Left kidney (tissue), 2 donors: Measurements from ENCODE around the gene LENG8. TPM values are rescaled to one million over a fixed set of nuclear protein-coding genes. Genes with fewer than 3 reads are reported as not detected.
"Not testable (repeated sequence)": the region's sequence is repeated elsewhere in the genome, so short reads cannot be mapped to it uniquely, and the experiment has no call there.

Experiments used
- DNase-seq: peaks from one replicate; pipeline ENCODE4 v3.0.0-alpha.2; 2013
- polyA plus RNA-seq: library from polyadenylated mRNA; unstranded; fragments of 120-200 nt; gene quantifications from one replicate; pipeline ENCODE4 v1.2.1, GENCODE V29; 2013; ENCODE audit not compliant: insufficient read length

The LENG8 gene
- polyA plus RNA-seq, 1 donor = 189 TPM

GRCh38 chr19:54436628-54437252 lies 12.3 kb upstream of the LENG8 start:
- no peak for DNase-seq

DNA sequence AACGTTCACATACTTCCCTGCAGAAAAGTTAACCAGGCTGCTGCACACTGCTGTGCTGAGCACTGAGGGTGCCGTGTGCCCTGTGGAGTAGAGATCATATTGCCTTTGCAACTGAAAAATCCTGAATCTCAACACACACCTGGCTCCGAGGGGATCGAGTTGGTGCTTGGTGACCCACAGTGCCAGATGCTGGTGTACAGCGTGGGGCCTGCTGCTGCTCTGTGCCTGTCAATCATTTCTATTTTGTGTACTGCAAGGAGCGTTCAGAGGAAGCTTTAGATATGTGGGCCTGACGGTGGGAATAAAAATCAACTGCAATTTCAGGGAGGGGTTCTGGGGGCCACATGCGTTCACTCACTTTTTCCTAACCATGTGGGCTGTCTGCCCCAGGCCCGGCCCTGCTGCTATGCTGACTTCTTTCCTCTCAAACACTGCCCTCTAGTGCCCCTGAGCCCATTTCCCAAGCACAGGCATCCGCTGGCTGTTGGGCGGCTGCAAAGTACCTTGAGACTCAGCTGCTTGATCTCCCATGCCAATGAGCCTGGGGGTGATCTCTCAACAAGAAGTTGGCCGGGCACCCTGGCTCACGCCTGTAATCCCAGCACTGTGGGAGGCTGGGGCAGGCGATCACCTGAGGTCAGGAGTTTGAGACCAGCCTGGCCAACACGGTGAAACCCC lies 9.7 kb upstream of the LENG8 start:
- DNase-seq = no peak

- no peak for DNase-seq
Observed at GRCh38 chr19:54440641-54441040, 8.4 kb upstream of the LENG8 start.

GRCh38 chr19:54444737-54445136 lies 4.3 kb upstream of the LENG8 start:
- DNase-seq = no peak

DNA sequence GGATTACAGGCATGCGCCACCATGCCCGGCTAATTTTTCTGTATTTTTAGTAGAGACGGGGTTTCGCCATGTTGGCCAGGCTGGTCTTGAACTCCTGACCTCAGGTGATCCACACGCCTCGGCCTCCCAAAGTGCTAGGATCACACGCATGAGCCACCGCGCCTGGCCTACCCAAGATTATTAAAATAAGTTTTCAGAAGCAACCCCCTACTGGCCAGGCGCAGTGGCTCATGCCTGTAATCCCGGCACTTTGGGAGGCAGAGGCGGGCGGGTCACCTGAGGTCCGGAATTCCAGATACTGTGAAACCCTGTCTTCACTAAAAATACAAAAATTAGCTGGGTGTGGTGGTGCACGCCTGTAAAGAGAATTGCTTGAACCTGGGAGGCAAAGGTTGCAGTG lies 2.6 kb upstream of the LENG8 start:
- DNase-seq = not testable (repeated sequence)

DNA sequence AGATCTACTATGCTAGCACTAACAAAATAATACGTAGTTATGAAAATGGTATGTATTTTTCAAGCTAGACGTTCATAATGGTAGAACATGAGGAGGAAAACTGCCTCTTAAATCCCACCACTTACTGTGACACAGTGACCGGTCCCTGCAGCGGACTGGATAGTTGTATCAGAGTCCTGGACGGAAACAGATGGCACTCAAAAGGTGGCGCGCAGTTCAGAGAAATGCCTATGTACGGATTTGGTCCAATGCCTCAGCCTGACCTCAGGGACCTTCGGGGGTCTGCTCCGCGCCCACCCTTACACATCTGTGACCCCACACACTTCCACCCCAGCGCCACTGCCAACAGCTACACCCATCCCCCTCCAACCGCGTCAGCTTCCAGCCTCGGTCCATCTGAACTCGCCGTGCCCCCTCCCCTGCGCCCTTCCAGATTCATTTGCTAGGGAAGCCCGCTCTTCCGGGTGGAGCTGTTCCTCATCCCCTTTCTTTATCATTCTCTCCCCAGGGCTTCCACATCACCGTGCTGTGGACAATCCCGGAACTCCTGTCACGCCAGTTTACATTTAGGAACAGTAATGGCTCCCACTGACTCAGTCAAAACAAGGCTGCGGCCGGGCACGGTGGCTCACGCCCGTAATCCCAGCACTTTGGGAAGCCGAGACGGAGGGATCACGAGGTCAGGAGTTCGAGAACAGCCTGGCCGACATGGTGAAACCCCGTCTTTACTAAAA lies 792 bp upstream of the LENG8 start:
- DNase-seq = no peak

DNA sequence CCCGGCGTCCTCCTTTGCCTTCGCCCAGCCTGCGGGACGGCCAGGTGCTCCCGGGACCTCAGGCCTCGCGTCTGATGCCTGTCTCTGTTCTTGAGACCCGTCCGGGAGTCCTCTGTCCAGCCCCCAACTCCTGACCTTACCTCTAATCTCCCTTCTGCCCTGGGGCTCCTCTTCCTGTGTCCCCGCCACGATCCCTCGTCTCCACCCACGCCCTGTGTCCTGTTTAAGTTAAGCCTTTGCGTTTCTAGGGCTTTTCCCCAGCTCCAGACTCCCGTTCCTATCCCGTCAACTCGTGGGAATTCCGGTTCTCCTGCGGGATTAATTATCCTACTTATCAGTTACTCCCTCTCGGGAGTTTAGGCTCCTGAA lies 686 bp downstream of the LENG8 start:
- no peak for DNase-seq

DNA sequence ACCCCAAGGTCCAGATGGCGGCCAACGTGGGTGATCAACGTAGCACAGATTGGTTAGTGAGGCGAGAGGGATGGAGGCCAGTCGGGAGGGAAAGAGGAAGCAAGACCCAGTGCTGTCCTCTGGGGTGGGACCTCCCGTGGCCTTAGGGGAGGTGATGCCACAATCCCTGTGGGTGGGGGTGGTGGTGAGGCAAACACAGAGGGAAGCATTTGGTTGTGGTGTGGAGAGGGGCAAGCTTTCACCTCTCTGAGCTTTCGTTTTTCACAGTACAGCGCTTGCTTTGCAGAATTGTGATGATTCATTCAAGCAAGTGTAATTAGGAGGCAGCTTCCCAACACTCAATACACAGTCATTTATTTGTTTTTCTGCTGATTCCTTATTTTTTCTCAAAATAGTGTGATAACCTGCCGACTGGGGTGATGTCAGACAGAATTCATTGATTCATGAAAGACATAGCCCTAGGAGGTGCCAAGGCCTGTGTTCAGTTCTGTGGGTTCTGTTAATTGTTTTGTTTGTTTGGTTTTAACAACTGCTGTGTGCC lies 2.4 kb downstream of the LENG8 start:
- DNase-seq = no peak

DNA sequence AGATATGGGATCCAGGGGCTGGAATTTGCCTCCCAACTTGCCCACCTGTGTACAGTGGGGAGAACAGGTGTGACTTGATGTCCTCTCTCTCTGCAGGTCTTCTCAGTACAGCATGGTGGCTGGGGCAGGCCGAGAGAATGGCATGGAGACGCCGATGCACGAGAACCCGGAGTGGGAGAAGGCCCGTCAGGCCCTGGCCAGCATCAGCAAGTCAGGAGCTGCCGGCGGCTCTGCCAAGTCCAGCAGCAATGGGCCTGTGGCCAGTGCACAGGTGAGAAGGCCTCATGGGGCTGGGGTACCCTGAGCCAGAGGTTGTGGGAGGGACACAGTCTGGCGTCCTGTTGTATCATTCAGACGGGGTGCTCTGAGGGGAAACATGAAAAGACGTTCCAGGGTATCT lies 3.0 kb downstream of the LENG8 start:
- no peak for DNase-seq

DNA sequence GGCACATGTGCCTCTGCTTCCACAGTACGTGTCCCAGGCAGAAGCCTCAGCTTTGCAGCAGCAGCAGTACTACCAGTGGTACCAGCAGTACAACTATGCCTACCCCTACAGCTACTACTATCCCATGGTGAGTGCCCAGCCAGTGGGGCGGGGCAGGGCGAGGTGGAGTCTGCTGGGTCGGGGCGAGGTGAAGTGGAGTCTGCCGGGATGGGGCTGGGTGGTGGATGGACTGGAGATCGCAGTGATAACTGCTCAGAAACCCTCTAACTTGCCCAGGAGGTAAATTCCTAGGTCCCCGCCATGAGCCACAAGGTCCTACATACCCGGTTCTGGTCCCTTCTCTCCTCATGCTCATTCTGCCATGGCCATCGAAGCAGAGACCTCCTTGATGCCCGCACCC lies 3.6 kb downstream of the LENG8 start:
- DNase-seq = no peak

- no peak for DNase-seq
Observed at GRCh38 chr19:54453921-54454780, 5.2 kb downstream of the LENG8 start.

DNA sequence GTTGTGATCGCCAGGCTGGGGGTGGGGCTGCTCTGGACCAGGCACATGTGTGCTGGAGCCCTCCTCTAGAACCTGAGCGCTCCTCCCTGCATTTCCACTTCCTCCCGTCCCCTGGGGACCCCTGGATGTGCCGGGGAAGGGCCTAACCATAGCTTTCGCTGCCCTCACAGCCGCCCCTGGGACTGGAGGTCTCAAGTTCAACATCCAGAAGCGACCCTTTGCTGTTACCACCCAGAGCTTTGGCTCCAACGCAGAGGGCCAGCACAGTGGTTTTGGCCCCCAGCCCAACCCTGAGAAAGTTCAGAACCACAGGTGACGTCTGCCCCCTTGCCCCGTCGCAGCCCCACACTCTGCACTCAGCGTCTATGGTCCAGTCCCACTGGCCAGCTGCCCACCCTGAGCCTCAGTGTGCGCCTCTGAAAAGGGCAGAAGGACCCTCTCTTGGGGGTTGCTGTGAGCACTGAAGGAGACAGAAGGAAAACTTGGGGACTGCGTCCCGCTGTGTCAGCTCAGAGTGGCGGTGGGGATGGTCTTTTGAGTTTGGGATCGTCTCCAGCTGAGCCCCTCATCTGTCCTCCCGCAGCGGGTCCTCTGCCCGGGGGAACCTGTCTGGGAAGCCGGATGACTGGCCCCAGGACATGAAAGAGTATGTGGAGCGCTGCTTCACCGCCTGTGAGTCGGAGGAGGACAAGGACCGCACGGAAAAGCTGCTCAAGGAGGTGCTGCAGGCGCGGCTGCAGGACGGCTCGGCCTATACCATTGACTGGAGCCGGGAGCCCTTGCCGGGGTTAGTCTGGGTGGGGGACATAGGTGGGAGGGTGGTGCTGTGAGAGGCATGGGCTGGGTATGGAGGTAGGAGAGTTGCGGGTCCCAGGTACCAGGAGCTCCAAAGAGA lies 6.0 kb downstream of the LENG8 start:
- DNase-seq = no peak

DNA sequence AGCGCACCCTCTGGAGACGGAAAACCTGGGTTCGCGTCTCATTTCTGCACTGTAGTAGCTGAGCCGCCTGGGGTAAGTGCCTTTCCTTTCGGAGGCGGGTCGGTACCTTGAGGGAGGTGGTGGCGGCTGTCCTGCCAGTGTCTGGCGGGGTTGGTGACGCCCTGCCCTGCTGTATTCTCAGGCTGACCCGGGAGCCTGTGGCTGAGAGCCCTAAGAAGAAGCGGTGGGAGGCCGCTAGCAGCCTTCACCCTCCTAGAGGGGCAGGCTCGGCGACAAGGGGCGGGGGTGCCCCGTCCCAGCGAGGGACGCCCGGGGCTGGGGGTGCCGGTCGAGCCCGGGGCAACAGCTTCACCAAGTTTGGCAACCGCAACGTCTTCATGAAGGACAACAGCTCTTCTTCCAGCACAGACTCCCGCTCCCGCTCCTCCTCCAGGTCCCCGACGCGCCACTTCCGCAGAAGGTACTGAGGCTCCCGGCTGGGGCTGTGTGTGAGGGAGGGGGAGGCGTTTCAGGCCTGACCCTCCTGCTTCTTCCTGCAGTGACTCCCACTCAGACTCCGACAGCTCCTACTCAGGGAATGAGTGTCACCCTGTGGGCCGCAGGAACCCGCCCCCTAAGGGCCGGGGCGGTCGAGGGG lies 6.9 kb downstream of the LENG8 start:
- DNase-seq = no peak

DNA sequence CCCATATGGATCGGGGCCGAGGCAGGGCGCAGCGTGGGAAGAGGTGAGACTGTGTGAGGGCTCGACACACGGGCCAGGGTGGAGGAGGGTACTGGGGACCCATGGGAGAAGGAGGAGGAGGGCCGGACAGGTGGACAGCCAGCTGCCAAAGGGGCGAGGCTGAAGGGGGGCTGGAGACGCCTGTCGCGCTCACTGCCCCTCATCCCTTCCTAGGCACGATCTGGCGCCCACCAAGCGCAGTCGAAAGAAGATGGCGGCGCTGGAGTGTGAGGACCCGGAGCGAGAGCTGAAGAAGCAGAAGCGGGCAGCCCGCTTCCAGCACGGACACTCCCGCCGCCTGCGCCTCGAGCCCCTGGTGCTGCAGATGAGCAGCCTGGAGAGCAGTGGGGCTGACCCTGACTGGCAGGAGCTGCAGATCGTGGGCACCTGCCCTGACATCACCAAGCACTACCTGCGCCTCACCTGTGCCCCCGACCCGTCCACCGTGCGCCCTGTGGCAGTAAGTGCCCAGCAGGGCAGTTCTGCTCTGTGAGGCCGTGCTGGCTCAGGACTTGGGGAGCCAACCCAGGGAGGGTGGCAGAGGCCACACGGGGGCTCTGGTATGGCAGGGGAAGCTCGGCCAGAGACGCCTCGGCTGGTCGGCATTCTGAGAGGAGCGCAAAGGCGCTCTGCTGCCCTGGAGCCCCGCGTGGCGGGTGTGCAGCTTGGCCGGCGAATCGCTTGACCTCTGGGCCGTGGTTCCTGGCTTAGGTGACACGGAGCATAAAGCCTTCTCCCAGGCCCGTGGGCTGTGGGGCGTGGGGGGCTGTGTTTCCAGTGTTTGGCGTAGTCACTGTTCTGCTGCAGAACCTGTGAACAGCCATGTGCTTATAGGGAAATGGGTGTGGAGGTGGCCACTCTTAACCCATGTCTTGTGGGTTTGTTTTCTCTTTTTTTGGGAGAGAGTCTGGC lies 7.7 kb downstream of the LENG8 start:
- no peak for DNase-seq

DNA sequence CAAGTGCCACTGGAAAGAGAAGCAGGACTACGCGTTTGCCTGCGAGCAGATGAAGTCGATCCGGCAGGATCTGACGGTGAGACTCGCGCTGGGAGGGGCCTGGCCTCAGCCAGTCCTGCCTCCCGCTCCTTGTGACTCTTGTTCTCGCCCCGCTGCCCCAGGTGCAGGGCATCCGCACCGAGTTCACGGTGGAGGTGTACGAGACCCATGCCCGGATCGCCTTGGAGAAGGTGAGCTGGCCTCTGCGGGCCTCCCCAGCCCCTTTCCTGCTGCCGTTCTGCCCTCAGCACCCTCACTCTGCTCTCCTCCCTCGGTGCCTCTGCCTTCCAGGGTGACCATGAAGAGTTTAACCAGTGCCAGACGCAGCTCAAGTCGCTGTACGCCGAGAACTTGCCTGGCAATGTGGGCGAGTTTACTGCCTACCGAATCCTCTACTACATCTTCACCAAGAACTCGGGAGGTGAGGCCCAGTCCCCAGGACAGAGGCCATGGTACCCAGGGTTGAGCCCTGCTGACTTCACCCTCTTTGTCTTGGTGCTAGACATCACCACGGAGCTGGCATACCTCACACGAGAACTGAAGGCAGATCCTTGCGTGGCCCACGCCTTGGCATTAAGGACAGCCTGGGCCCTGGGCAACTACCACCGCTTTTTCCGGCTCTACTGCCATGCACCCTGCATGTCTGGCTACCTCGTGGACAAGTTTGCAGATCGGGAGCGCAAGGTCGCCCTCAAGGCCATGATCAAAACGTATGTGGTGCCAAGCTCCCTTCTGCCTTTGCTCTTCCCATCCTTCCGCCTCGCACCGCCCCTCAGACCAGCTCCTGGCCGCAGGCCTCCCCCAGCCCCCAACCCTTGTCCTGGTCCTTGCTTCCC lies 9.0 kb downstream of the LENG8 start:
- DNase-seq = no peak

GRCh38 chr19:54458648-54459281 lies 9.8 kb downstream of the LENG8 start:
- DNase-seq = no peak

DNA sequence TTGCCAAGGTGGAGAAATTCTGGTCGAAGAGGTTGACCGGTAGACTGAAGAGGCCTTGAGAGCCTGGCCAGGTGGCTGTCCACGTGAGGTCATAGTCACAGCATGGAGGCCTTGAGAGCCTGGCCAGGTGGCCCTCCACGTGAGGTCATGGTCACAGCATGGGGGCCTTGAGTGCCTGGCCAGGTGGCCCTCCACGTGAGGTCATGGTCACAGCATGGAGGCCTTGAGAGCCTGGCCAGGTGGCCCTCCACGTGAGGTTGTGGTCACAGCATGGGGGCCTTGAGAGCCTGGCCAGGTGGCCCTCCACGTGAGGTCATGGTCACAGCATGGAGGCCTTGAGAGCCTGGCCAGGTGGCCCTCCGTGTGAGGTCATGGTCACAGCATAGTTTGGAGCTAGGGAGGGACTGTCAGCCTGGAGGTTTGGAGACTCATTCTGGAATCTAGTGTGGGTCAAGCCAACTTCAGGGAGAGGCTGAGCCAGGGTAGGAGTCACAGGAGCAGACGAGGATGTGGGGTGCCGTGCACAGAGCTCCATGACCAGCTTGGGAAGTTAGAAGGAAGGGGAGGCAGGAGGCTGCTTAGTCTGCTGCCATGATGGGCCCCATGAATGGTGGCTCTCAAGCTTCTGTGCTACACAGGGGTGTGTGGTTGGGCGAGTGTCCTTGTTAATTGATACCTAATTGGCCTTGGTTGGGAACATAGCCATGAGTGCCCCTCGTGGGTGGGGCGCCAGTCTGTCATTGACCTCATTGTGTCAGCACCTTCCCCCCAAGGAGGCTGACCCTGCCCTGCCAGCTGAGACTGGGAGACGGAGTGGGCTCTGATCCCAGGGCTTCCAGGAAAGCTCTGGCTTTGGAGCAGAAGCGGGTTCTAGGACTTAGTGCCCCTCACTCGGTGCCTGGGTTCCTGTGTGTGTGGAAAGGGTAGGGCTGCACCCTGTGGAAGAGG lies 10.6 kb downstream of the LENG8 start:
- no peak for DNase-seq
